ENCODE results near the gene UCP1.
A peak's percentile ranks its signal among the peaks of the same experiment; 100 is the strongest.

UCP1 gene

GRCh38 chr4:140568507-140569306 is at the start of gene UCP1:
Gene UCP1 (minus strand): TSS chr4:140568961. CDS start chr4:140568729, 232 bp downstream.
- no peak for DNase-seq

DNA sequence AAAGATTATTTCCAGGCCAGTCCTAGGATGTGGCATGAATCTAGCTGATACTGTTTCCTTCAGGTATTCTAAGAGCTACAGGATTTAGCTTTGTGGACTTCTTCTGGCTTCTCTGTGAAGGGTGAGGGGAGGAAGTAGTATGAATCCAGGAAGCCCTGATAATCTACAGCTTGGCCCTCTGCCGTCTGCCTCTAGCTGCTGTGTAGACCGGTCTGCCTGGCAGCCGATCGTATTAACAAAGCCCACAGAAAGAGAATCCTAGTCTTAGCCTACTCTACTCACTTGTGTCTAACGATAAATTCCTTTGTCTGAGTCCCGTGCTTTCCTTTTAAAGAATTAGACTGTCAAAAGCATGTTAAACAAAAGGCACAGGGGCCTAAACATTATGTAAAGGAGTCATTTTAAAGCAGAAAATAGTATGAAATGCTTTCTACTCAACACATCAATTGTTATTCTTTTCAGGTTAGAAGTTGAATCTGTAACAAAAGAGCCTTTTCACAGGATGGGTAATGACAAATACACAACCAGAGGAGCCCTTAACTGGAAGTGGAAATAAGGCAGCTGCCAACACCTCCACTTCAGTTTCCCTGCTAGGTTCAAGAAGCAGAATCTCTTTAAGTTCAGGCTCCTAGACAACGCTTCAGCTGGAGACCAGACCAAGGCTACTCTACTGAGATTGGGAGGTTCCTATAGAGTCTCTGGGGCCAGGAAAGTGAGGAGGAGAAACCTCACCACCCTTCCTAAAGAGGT is 48.9 kb upstream of the UCP1 start:
- DNase-seq, result no peak

DNA sequence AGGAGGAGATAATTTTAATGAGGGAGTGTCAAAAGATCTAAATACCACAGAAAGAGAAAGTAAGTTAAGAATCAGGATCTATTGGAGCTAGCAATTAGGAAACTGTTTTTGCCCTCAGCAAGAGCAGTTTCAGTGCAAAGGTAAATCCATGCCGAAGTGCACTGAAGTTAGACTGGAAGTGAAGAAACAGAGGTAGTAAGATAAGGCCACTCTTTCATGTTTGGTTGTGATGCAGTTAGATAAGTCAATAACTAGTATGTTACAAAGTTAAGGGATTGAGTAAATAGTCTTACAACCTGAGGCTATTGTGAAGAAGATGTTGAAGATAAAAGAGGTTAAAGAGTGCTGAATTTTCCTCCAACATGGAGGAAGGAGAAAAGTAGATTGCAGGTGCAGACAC is 46.7 kb upstream of the UCP1 start:
- no peak for DNase-seq

DNA sequence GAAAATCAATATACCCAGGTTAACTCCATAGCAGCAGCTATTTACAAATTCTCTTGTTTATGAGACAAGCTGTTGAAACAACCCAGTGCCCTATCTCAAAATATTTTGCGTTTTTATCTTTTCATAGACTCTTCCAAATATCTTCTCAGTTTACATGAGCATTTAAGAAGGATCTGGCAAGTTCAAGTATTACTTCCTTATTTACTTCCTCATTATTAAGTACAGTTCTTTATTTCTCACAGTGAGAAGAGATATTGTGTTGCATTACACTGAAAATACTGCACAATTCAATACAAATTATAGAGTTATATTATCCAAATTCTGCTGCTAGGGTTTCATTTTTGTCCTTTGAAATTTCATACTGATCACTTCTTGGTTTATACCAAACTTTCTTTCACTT is 43.6 kb upstream of the UCP1 start:
- no peak for DNase-seq

DNA sequence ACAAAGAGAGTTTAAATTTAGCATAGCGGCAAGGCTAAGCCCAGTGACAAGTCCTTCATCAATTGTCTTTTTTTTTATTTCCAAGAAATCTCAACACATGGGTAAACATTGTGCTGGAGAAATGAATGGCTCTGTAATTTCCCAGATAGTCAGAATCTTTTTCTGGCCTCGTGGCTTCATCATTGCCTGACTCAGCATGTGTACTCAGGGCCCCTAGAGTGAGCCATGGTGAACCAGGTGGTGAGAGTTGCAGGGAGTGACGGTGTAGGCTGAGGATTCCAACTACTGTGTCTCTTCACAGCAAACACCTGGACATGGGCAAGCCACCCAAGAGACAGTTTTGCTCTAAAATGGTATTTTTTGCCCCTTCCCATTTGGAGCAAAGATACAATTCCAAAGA is 43.1 kb upstream of the UCP1 start:
- no peak for DNase-seq

DNA sequence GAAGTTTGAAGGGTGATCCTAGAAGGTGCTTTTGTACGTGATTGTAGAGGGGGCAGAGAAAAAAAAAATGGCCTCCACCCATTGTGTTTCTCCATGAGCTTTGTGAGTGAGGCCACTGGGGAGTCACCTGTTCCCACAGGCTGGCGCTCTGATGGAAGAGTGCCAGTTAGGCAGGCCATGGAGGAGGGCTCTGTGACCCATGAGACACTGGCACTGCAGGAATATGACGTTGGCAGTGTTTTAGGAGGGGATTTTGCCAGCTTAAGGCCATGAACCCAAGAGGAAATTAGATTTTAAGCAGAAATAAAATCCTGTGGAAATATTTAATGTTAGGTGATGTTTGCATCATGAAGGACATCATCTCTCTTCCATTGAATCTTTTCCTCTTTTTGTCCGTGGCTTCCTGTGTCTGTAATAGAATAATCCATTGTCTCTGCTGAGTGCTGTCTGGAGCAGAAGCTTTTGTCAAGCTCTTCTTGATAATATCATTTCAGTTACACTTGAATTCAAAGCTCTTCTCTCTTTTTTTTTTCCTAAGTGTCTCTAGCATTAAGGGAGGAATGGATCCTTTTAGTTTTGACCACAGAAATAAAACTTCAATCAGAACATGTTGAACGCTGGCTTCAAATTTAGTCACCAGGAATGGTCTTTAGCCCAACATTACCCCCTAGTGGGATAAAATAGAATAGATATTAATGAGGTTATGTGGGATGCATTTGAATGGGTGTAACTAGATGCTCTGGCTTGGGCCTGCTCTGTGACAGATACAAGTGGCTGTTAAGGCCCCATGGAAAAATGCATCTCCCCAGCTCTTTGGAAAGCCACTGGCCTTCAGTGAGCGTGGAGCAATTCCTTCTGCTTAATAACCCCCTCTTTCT is 41.0 kb upstream of the UCP1 start:
- peak; percentile 65 for DNase-seq

- DNase-seq, result no peak
These were observed 39.1 kb upstream of the UCP1 start for GRCh38 chr4:140607852-140608251.

GRCh38 chr4:140604544-140604943 is 35.8 kb upstream of the UCP1 start:
- DNase-seq, result no peak

DNA sequence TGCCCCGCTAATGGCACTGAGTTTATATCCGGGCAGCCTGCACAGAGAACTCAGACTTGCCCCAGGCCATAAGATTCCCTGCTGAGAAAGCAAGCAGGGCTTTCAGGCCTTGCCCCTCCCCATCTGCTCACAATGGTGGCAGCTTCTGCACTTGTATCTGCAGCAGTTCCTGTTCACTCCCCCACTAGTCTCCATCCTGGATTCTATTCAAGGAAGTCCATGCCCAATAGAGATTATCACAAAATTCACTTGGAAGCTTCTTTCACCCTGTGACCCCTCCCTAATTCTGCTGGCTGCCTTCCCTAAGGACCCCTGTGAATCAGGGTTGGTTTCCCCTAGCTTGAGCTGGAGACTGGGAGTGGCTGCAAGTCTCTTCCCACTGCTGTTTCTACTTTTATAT is 34.5 kb upstream of the UCP1 start:
- DNase-seq, result no peak

DNA sequence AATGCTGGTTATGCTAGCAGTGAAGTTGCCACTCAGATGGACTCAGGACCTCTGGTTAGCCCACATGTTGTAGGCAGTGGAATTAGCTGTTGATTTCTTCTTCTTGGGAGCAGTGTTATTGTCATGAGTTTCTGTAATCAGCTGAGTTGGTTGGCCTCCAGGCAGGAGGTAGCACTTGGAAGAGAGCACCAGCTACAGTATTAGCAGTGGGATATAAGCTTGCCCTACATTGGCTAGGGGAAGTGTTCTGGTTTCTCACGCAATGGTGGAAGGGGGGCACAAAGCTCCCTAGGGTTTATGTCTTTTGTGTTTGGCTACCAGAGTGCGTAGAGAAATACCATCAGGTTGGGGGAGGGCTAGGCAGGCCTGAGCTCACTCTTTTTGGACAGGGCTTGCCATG is 34.0 kb upstream of the UCP1 start:
- DNase-seq, result no peak

GRCh38 chr4:140600408-140600807 is 31.6 kb upstream of the UCP1 start:
- no peak for DNase-seq

- peak; percentile 36 for DNase-seq
These were observed 26.3 kb upstream of the UCP1 start for GRCh38 chr4:140595065-140595464.

GRCh38 chr4:140584439-140584838 is 15.7 kb upstream of the UCP1 start:
- no peak for DNase-seq

DNA sequence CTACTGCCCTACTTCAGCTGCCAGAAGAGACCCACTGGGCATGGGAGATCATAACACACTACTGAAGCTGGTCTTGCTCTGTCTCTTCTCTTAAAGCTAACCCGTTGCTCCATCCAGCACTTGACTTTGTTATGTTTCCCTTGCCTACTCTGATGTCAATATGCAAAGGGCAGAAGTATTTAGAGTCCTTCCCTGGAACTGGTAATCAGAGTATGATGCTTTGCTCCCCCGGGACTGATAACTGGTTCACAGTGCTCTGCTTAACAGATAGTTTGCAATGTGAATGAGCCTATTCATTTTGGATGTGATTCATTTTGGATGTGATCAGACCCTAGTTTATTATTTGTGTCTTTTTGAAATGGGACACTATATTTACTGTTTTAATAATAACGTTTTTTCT is 12.3 kb upstream of the UCP1 start:
- DNase-seq, result no peak

DNA sequence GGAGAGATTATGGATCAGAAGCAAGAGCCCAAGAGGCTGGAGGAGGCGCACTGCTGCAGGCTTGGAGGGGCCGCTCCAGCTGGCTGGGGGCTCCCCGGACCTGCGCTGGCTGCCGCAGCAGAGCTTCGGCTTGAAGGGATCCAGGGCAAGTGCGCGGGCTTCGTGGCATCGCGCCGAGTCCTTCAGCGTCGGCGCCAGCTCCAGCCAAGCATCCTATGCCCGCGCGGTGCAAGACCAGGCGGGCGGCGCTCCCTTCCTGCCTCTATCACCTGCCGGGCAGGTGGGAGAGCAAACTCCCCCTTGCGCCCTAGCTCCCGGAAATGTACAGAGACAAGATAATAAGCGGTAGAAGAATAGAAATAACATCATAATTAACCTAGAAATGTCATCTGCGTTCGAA is 10.5 kb upstream of the UCP1 start:
- no peak for DNase-seq

DNA sequence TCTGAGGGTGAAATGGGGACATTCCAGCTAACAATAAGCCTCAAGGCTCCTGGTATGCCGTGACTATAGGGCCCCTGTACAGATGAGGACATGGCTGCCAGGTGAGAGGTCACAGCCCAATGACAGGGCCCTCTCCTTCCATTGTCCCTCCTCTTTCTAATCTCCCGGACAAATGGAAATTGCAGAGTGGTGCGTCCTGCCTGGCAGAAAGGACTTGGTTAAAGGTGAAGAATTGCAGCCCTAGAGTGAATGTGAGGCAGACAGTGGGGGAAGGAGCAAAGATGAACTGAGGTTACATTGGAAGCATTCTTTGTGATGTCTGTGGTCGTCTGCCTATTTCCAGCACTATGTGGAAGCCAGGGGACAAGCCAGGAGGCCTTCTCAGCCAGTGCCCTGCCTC is 6.7 kb upstream of the UCP1 start:
- no peak for DNase-seq

GRCh38 chr4:140571620-140572019 is 2.9 kb upstream of the UCP1 start:
- no peak for DNase-seq

GRCh38 chr4:140569307-140569638 is 512 bp upstream of the UCP1 start:
- DNase-seq, result no peak

DNA sequence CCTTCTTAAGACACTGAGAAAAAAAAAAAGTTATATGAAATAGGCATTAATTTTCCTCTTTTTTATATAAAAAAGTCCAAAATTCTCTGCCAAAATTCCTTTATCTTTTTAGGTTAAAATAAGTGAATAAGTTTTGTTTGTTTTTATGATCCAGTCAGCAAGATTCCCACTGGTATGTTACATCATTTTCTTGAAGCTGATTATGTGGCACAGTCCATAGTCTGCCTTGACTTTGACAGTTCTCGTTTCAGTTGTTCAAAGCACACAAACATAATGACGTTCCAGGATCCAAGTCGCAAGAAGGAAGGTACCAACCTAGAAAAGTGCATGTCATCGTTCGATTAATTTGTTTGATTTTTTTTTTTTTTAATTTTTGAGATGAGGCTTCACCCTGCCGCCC is 9.1 kb downstream of the UCP1 start:
- DNase-seq, result no peak

- DNase-seq, result no peak
These were observed 10.8 kb downstream of the UCP1 start for GRCh38 chr4:140557831-140558435.

- no peak for DNase-seq
These were observed 12.2 kb downstream of the UCP1 start for GRCh38 chr4:140556372-140557085.

- DNase-seq, result no peak
These were observed 34.7 kb downstream of the UCP1 start for GRCh38 chr4:140533951-140534480.

Measured in NCI-H2171 treated with DMSO at 0.1 percent for 48 hours (cell line).